B cell (primary cell): Measurements from ENCODE around the gene TPRA1. TPM values are rescaled to one million over a fixed set of nuclear protein-coding genes. Genes with fewer than 3 reads are reported as not detected.
A peak's percentile ranks its signal among the peaks of the same experiment; 100 is the strongest.

ENCODE experiments used
- ATAC-seq: fragments of 200-7000 bp; cut with Tn5 transposase; one replicate; pipeline ENCODE4 v1.10.0; 2021; ENCODE audit warnings: low read depth, mild to moderate bottlenecking, moderate number of reproducible peaks, moderate library complexity
- CTCF ChIA-PET: fragments of 350-600 bp; sonication (Branson Sonifier 250); formaldehyde crosslinking; loops from one replicate; lab custom pipeline; 2021; ENCODE audit warnings: antibody characterized with exemption, inconsistent platforms; lab: Charles Lee
- POLR2A ChIA-PET: fragments of 350-600 bp; sonication (Branson Sonifier 250); formaldehyde crosslinking; loops from one replicate; lab custom pipeline; 2021; ENCODE audit warnings: antibody characterized with exemption; lab: Charles Lee
- DNase-seq: peaks from one replicate; pipeline ENCODE4 v3.0.0; 2013
- H2AFZ ChIP-seq: 2 replicates; pipeline ENCODE4 v1.6.1; 2012; ENCODE audit warnings: mild to moderate bottlenecking, low read depth, low read length; ENCODE audit not compliant: insufficient read depth, poor library complexity, severe bottlenecking
- H3K27ac ChIP-seq, 2 donors: 1 replicate in 1 of 2; 2 replicates in 1 of 2; pipeline ENCODE4 v1.5.1; 2012 to 2013; ENCODE audit warnings: low read length in 2 of 2, mild to moderate bottlenecking in 2 of 2, moderate library complexity in 1 of 2
- H3K27me3 ChIP-seq, 4 experiments: fragments of 200-600 bp in 1 of 4; sonication (generic) in 1 of 4; replicated peaks in 1 of 4; 1 replicate in 2 of 4; 2 replicates in 2 of 4; pipeline versions ENCODE4 v1.6.1 to v1.7.0; 2013 to 2016; ENCODE audit warnings: low read length in 3 of 4, mild to moderate bottlenecking in 2 of 4, mixed read lengths in 1 of 4, moderate library complexity in 1 of 4; ENCODE audit not compliant: insufficient read depth in 4 of 4, control insufficient read depth in 3 of 4; ENCODE audit errors: control extremely low read depth in 1 of 4
- H3K36me3 ChIP-seq, 2 experiments: replicated peaks in 1 of 2; 1 replicate in 1 of 2; 2 replicates in 1 of 2; pipeline versions ENCODE4 v1.6.1 to v1.7.1; 2013; ENCODE audit warnings: low read length in 1 of 2; ENCODE audit not compliant: insufficient read depth in 2 of 2, control insufficient read depth in 1 of 2; ENCODE audit errors: control extremely low read depth in 1 of 2, extremely low read depth in 1 of 2
- H3K4me1 ChIP-seq, 2 donors: fragments of 200-600 bp in 1 of 2; sonication (generic) in 1 of 2; 1 replicate in 1 of 2; 2 replicates in 1 of 2; pipeline versions ENCODE4 v1.5.1 to v1.6.1; 2013 to 2017; ENCODE audit warnings: low read length in 2 of 2; ENCODE audit not compliant: control insufficient read depth in 2 of 2, insufficient read depth in 2 of 2
- H3K4me2 ChIP-seq: replicated peaks from 2 replicates; pipeline ENCODE3; 2012; ENCODE audit warnings: mild to moderate bottlenecking, low read depth, low read length; ENCODE audit not compliant: poor library complexity, severe bottlenecking
- H3K4me3 ChIP-seq, 5 experiments: fragments of 200-600 bp in 1 of 5; sonication (generic) in 1 of 5; 1 replicate in 3 of 5; 2 replicates in 2 of 5; pipeline versions ENCODE4 v1.5.1 to v1.7.0; 2011 to 2016; ENCODE audit warnings: low read length in 4 of 5, mild to moderate bottlenecking in 4 of 5, low read depth in 2 of 5, control low read depth in 1 of 5, moderate library complexity in 1 of 5; ENCODE audit not compliant: insufficient read depth in 1 of 5; ENCODE audit errors: control extremely low read depth in 1 of 5, extremely low read depth in 1 of 5
- H3K79me2 ChIP-seq: fragments of 200-600 bp; sonication (generic); one replicate; pipeline ENCODE4 v1.6.0; 2016; ENCODE audit warnings: low read length; ENCODE audit not compliant: control insufficient read depth, insufficient read depth
- H3K9ac ChIP-seq: fragments of 200-600 bp; sonication (generic); 2 replicates; pipeline ENCODE4 v1.6.1; 2017; ENCODE audit warnings: mild to moderate bottlenecking, low read length, moderate library complexity
- H3K9me3 ChIP-seq, 3 donors: one replicate each; pipeline versions ENCODE4 v1.6.1 to v1.7.1; 2013; ENCODE audit warnings: low read length in 2 of 3; ENCODE audit not compliant: control insufficient read depth in 2 of 3, insufficient read depth in 1 of 3; ENCODE audit errors: control extremely low read depth in 1 of 3
- H4K20me1 ChIP-seq: 2 replicates; pipeline ENCODE4 v1.6.0; 2012; ENCODE audit warnings: mild to moderate bottlenecking, low read length; ENCODE audit not compliant: insufficient read depth, control insufficient read depth, poor library complexity, severe bottlenecking
- H3K27ac Mint-ChIP-seq: one replicate; pipeline ENCODE4 v1.8.0; 2021; ENCODE audit warnings: mixed read lengths
- H3K27me3 Mint-ChIP-seq: one replicate; pipeline ENCODE4 v1.8.0; 2021; ENCODE audit warnings: mixed read lengths
- H3K4me1 Mint-ChIP-seq: one replicate; pipeline ENCODE4 v1.8.0; 2021; ENCODE audit warnings: mixed read lengths
- H3K4me3 Mint-ChIP-seq: one replicate; pipeline ENCODE4 v1.8.0; 2021; ENCODE audit warnings: mixed read lengths
- H3K9me3 Mint-ChIP-seq: one replicate; pipeline ENCODE4 v1.8.0; 2022; ENCODE audit warnings: mixed read lengths; ENCODE audit not compliant: insufficient read depth
- EZH2 ChIP-seq: IDR thresholded peaks from 2 replicates; pipeline ENCODE4 v1.6.1; 2012; ENCODE audit warnings: borderline replicate concordance, low read depth, mild to moderate bottlenecking, moderate library complexity, low read length; ENCODE audit not compliant: insufficient read depth, poor library complexity, severe bottlenecking
- WGBS: methylation state at CpG from one replicate; pipeline ENCODE4 v1.1.5; 2013; ENCODE audit warnings: missing lambda C conversion rate; ENCODE audit not compliant: insufficient coverage; 5-methylcytosine and 5-hydroxymethylcytosine counted together
- intact Hi-C: fragments of 100-400 bp; cut with micrococcal nuclease; formaldehyde crosslinking; loops from one replicate; pipeline ENCODE4 v1.10.0; 2022
- polyA plus RNA-seq: library from polyadenylated mRNA; depleted of rRNA; stranded (reverse); fragments of >200 nt; gene quantifications from 2 replicates; pipeline ENCODE4 v1.2.3, GENCODE V29; 2012
- total RNA-seq, 2 donors: library from RNA; stranded (reverse); fragments of 120-200 nt in 1 of 2; gene quantifications; 1 replicate in 1 of 2; 2 replicates in 1 of 2; pipeline versions ENCODE4 v1.2.3 to v1.2.4, GENCODE V29; 2013 to 2022
- TF ChIP-seq, protein P1 (sequence below): fragments of 200-600 bp; IDR thresholded peaks from one replicate; pipeline ENCODE4 v1.8.0; 2022; ENCODE audit warnings: antibody characterized with exemption, mild to moderate bottlenecking

TPRA1 gene
- total and polyA plus RNA-seq, 2 donors (not counting 1 experiment from before 2014, with no cell fraction given) = 19.8 to 27.7 TPM

DNA sequence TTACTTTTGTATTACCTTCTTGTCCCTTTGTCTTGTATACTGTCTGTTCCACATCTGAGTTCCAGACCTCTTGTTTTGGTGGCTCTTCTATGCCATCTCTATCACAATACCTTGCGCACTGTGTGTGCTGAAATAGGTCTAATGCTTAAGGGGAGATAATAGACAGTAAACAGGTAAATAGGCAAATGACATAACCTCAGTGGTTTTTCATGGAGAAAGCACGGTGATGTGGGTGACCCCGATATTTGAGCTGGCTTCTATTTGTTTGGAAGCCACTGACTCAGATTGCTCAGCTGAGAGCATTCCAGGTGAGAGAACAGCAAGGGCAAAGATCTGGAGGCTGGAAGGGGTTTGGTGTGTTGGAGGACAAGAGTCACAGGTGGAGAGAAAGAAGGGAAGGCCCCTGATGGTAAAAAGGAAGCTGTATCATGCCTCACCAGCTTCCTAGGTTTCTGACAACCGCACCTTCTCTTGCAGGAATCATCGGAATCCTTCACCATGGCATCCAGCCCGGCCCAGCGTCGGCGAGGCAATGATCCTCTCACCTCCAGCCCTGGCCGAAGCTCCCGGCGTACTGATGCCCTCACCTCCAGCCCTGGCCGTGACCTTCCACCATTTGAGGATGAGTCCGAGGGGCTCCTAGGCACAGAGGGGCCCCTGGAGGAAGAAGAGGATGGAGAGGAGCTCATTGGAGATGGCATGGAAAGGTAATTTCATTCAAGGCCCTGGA lies 8.5 kb upstream of the TPRA1 start:
- WGBS = 79% methylated on average over 7 of the region's 14 CpGs
- Histone ChIP-seq H3K27ac (peak overlapping the region; percentile 75 to 87), H3K9ac (peak overlapping the region; percentile 68), H2AFZ (peak overlapping the region; percentile 80), H3K4me3 (peak overlapping the region; percentile 36 to 65 (median 57)), H3K4me2 (peak overlapping the region; percentile 75), H3K9me3 (no peaks in the 10 kb centered on the region), H3K79me2 (peaks cover 21% of the 10 kb centered on the region), H3K4me1 (peaks cover 10 to 16% of the 10 kb centered on the region in 2 donors), H3K27me3 (no peaks in the 10 kb centered on the region), H3K36me3 (peaks cover 0 to 1% of the 10 kb centered on the region in 2 experiments), H4K20me1 (no peaks in the 10 kb centered on the region)
- POLR2A ChIA-PET = interaction anchor here (0.6 to 1.5 kb wide), 4 partner anchors 12 to 525 kb away, joined by 3 to 6 read pairs (median 3); partner anchors contain the start of gene RUVBL1
- Mint-ChIP-seq H3K9me3 (no peaks in the 10 kb centered on the region), H3K27ac (peak overlapping the region; percentile 97), H3K4me1 (peaks cover 24% of the 10 kb centered on the region), H3K27me3 (no peaks in the 10 kb centered on the region), H3K4me3 (peak overlapping the region; percentile 82)
- CTCF ChIA-PET = interaction anchor here (1.4 to 3.8 kb wide), 4 partner anchors 8 to 73 kb away, joined by 3 to 26 read pairs (median 6); partner anchors contain the start of gene TPRA1
- DNase-seq (no peak), ATAC-seq (no peak)
- intact Hi-C loops = loop anchor here (1.0 to 10.0 kb wide), 10 partner anchors 9 to 2004 kb away; partner anchors contain the start of genes ABTB1, OSBPL11, PODXL2 and RUVBL1
- TF ChIP-seq, protein P1, sequence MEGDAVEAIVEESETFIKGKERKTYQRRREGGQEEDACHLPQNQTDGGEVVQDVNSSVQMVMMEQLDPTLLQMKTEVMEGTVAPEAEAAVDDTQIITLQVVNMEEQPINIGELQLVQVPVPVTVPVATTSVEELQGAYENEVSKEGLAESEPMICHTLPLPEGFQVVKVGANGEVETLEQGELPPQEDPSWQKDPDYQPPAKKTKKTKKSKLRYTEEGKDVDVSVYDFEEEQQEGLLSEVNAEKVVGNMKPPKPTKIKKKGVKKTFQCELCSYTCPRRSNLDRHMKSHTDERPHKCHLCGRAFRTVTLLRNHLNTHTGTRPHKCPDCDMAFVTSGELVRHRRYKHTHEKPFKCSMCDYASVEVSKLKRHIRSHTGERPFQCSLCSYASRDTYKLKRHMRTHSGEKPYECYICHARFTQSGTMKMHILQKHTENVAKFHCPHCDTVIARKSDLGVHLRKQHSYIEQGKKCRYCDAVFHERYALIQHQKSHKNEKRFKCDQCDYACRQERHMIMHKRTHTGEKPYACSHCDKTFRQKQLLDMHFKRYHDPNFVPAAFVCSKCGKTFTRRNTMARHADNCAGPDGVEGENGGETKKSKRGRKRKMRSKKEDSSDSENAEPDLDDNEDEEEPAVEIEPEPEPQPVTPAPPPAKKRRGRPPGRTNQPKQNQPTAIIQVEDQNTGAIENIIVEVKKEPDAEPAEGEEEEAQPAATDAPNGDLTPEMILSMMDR = no peak
- no peak for TF ChIP-seq EZH2
